Testis (tissue), 3 donors: Measurements from ENCODE around the gene STUM. TPM values are rescaled to one million over a fixed set of nuclear protein-coding genes. Genes with fewer than 3 reads are reported as not detected.

Experiments used
- DNase-seq: peaks from one replicate; pipeline ENCODE4 v3.0.0-alpha.2; 2019
- H3K27ac ChIP-seq, 2 donors: fragments of 200-600 bp; sonication (generic); one replicate each; pipeline ENCODE4 v1.5.1; 2019
- H3K27me3 ChIP-seq: fragments of 200-600 bp; sonication (generic); one replicate; pipeline ENCODE4 v1.5.1; 2019
- H3K36me3 ChIP-seq: fragments of 200-600 bp; sonication (generic); one replicate; pipeline ENCODE4 v1.5.1; 2017; ENCODE audit warnings: low read depth; ENCODE audit errors: missing control alignments
- H3K4me1 ChIP-seq: fragments of 200-600 bp; sonication (generic); one replicate; pipeline ENCODE4 v1.5.1; 2019
- H3K4me3 ChIP-seq, 2 donors: fragments of 200-600 bp; sonication (generic); one replicate each; pipeline ENCODE4 v1.5.1; 2017 to 2019
- H3K9me3 ChIP-seq: fragments of 200-600 bp; sonication (generic); one replicate; pipeline ENCODE4 v1.5.1; 2017
- CTCF ChIP-seq, 3 experiments: fragments of 450-650 bp in 2 of 3; fragments of 200-600 bp in 1 of 3; sonication (generic) in 1 of 3; IDR thresholded peaks; one replicate each; pipeline ENCODE4 v1.5.1; 2016 to 2019; ENCODE audit warnings: antibody characterized with exemption in 3 of 3, mild to moderate bottlenecking in 2 of 3, moderate library complexity in 1 of 3
- POLR2A ChIP-seq: fragments of 450-650 bp; IDR thresholded peaks from one replicate; pipeline ENCODE4 v1.6.1; 2017; ENCODE audit warnings: antibody characterized with exemption, mild to moderate bottlenecking, moderate library complexity
- WGBS, 2 donors: methylation state at CpG; one replicate each; pipeline ENCODE4 v1.1.5; 2018; 5-methylcytosine and 5-hydroxymethylcytosine counted together
- intact Hi-C: fragments of 100-400 bp; cut with DNase I; formaldehyde crosslinking; loops from one replicate; pipeline ENCODE4 v1.15.1; 2023; ENCODE audit warnings: low total_unique reads
- polyA plus RNA-seq: library from polyadenylated mRNA; stranded (reverse); fragments of 350-450 nt; fragmentation: Illumina TruSeq; extraction: RNeasy Lipid Tissue Mini Kit (QIAGEN cat#74804); gene quantifications from one replicate; pipeline ENCODE4 v1.2.3, GENCODE V29; 2014; ENCODE audit warnings: low read depth, low replicate concordance; ENCODE audit not compliant: insufficient read depth
- total RNA-seq, 2 donors: library from RNA; depleted of rRNA; stranded (reverse); fragments of >200 nt; gene quantifications; one replicate each; pipeline ENCODE4 v1.2.3, GENCODE V29; 2016

Gene STUM
- total and polyA plus RNA-seq, 3 donors from 2014 or later: 2.5 to 4.5 (median 3.7) TPM

GRCh38 chr1:226629896-226630550 lies 81.5 kb downstream of the STUM start:
- no peaks in the 10 kb centered on the region for H3K27me3 ChIP-seq
- H3K9me3 ChIP-seq: no peaks in the 10 kb centered on the region
- no peak for DNase-seq
- no peak overlapping the region for H3K27ac ChIP-seq
- 89 to 93% methylated on average over 4 to 6 of the region's 6 CpGs for WGBS, 2 donors
- no peaks in the 10 kb centered on the region for H3K36me3 ChIP-seq
- intact Hi-C loops: no loop called here
- TF ChIP-seq CTCF (IDR thresholded peaks at IDR 0.05) (no peak), POLR2A (no peak)
- H3K4me3 ChIP-seq: no peak overlapping the region
- H3K4me1 ChIP-seq: peaks cover 33% of the 10 kb centered on the region

- no peak overlapping the region for H3K27ac ChIP-seq
- peaks cover 33% of the 10 kb centered on the region for H3K4me1 ChIP-seq
- WGBS, 2 donors: 95 to 97% methylated on average over 3 of the region's 3 CpGs
- no peaks in the 10 kb centered on the region for H3K27me3 ChIP-seq
- H3K4me3 ChIP-seq: no peak overlapping the region
- no peaks in the 10 kb centered on the region for H3K9me3 ChIP-seq
- no peak for DNase-seq
- no peaks in the 10 kb centered on the region for H3K36me3 ChIP-seq
- intact Hi-C loops: no loop called here
- no peak for TF ChIP-seq POLR2A
- TF ChIP-seq CTCF (IDR thresholded peaks at IDR 0.05): no peak
Measured at GRCh38 chr1:226630592-226630991, 82.0 kb downstream of the STUM start.

- intact Hi-C loops: no loop called here
- no peak for TF ChIP-seq POLR2A
- TF ChIP-seq CTCF (IDR thresholded peaks at IDR 0.05): no peak
- no peaks in the 10 kb centered on the region for H3K9me3 ChIP-seq
- no peak for DNase-seq
- no peaks in the 10 kb centered on the region for H3K36me3 ChIP-seq
- WGBS, 2 donors: 75 to 87% methylated on average over 10 of the region's 10 CpGs
- H3K27me3 ChIP-seq: no peaks in the 10 kb centered on the region
- H3K27ac ChIP-seq: peak overlapping the region; percentile 40 to 78
- H3K4me1 ChIP-seq: peaks cover 30% of the 10 kb centered on the region
- no peak overlapping the region for H3K4me3 ChIP-seq
Measured at GRCh38 chr1:226631229-226632000, 82.9 kb downstream of the STUM start.

GRCh38 chr1:226632169-226632879 lies 83.8 kb downstream of the STUM start:
- H3K36me3 ChIP-seq: no peaks in the 10 kb centered on the region
- peaks cover 32% of the 10 kb centered on the region for H3K4me1 ChIP-seq

More at GRCh38 chr1:226632169-226632879, 83.8 kb downstream of the STUM start:
- 76 to 87% methylated on average over 7 to 9 of the region's 9 CpGs for WGBS, 2 donors
- intact Hi-C loops: no loop called here
- no peaks in the 10 kb centered on the region for H3K9me3 ChIP-seq
- no peak for TF ChIP-seq CTCF (IDR thresholded peaks at IDR 0.05)
- no peak for TF ChIP-seq POLR2A
- no peak overlapping the region for H3K4me3 ChIP-seq
- no peaks in the 10 kb centered on the region for H3K27me3 ChIP-seq
- DNase-seq: no peak
- H3K27ac ChIP-seq: peak overlapping the region; percentile 40 to 78
